Lung (tissue), 16 donors: ENCODE measurements around the gene CD63. TPM values are rescaled to one million over a fixed set of nuclear protein-coding genes. Genes with fewer than 3 reads are reported as not detected.

ENCODE experiments used
- ATAC-seq: fragments of 200-7000 bp; cut with Tn5 transposase; one replicate; pipeline ENCODE4 v1.9.1; 2020; ENCODE audit warnings: moderate number of reproducible peaks; ENCODE audit not compliant: insufficient read depth, low FRiP score
- DNase-seq, 3 donors: peaks; one replicate each; pipeline ENCODE4 v3.0.0-alpha.2; 2013 to 2017
- H3K27ac ChIP-seq, 2 donors: one replicate each; pipeline ENCODE4 v1.5.1; 2013; ENCODE audit warnings: mild to moderate bottlenecking in 2 of 2, moderate library complexity in 2 of 2, control low read depth in 1 of 2, inconsistent platforms in 1 of 2, low read depth in 1 of 2, low read length in 1 of 2
- H3K27me3 ChIP-seq, 3 donors: one replicate each; pipeline ENCODE4 v1.5.1; 2013; ENCODE audit warnings: low read length in 2 of 3; ENCODE audit not compliant: control insufficient read depth in 3 of 3, insufficient read depth in 3 of 3
- H3K36me3 ChIP-seq, 4 donors: one replicate each; pipeline ENCODE4 v1.5.1; 2013; ENCODE audit warnings: low read length in 4 of 4, mild to moderate bottlenecking in 1 of 4, moderate library complexity in 1 of 4; ENCODE audit not compliant: control insufficient read depth in 4 of 4, insufficient read depth in 4 of 4
- H3K4me1 ChIP-seq, 5 donors: one replicate each; pipeline ENCODE4 v1.5.1; 2013; ENCODE audit warnings: low read length in 5 of 5, mild to moderate bottlenecking in 2 of 5, moderate library complexity in 1 of 5; ENCODE audit not compliant: control insufficient read depth in 5 of 5, insufficient read depth in 5 of 5
- H3K4me3 ChIP-seq: one replicate; pipeline ENCODE4 v1.5.1; 2013; ENCODE audit warnings: mild to moderate bottlenecking, control low read depth, moderate library complexity
- H3K9ac ChIP-seq, 2 donors: one replicate each; pipeline ENCODE4 v1.5.1; 2013; ENCODE audit warnings: low read length in 2 of 2, control low read depth in 1 of 2; ENCODE audit not compliant: insufficient read depth in 1 of 2
- H3K9me3 ChIP-seq, 4 donors: one replicate each; pipeline ENCODE4 v1.5.1; 2013; ENCODE audit warnings: low read length in 3 of 4, mild to moderate bottlenecking in 1 of 4, moderate library complexity in 1 of 4; ENCODE audit not compliant: control insufficient read depth in 4 of 4, insufficient read depth in 3 of 4
- CTCF ChIP-seq: IDR thresholded peaks from 2 replicates; pipeline ENCODE4 v1.5.1; 2012; ENCODE audit warnings: mild to moderate bottlenecking; ENCODE audit errors: control extremely low read depth, extremely low read depth
- WGBS, 2 donors: extraction: QIAGEN DNeasy Blood & Tissue Kit; methylation state at CpG; one replicate each; pipeline ENCODE4 v1.1.7; 2013; 5-methylcytosine and 5-hydroxymethylcytosine counted together
- long read RNA-seq, 5 donors: transcript quantifications; one replicate each; lab custom pipeline, GENCODE V29; 2026
- polyA plus RNA-seq, 2 donors: library from polyadenylated mRNA; stranded (reverse); fragments of 200-250 nt; gene quantifications; one replicate each; pipeline ENCODE4 v1.2.1, GENCODE V29; 2013
- total RNA-seq, 2 donors: library from RNA; depleted of rRNA in 1 of 2; stranded (reverse); fragments of >200 nt in 1 of 2; gene quantifications; one replicate each; pipeline ENCODE4 v1.2.1, GENCODE V29; 2014 to 2021
- donor health status: control.
- donor health status: control.
- donor health status: Bipolar disorder and iron deficiency.
- donor health status: healthy.
- donor health status: DM: yes; HTN: yes; CAD: no.

Gene CD63
- 1,000 to 10,000 TPM in 1 of 2 donors, 100 to 1,000 TPM in 1; 516 to 1,425 TPM for total RNA-seq
- polyA plus RNA-seq, result 1,000 to 10,000 TPM; 1,829 to 2,824 TPM
- long read RNA-seq, donor 1, transcript CD63-201 (8 exons, 1,070 nt), result major isoform, 236 of 388 reads
- long read RNA-seq, donor 1, transcript CD63-214 (7 exons, 949 nt), result minor isoform, 40 of 388 reads
- long read RNA-seq, donor 1, transcript CD63-216 (2 exons, 230 nt), result minor isoform, 32 of 388 reads
- long read RNA-seq, donor 1, transcript CD63-205 (3 exons, 499 nt), result minor isoform, 22 of 388 reads
- long read RNA-seq, donor 1, partial matches to known transcripts, result 36 of 388 reads
- long read RNA-seq, donor 1, other reads (novel, unspliced or antisense), result 0 of 388 reads
- long read RNA-seq, donor 2, transcript CD63-205 (3 exons, 499 nt), result minor isoform, 21 of 265 reads
- long read RNA-seq, donor 2, transcript CD63-214 (7 exons, 949 nt), result minor isoform, 27 of 265 reads
- long read RNA-seq, donor 2, transcript CD63-201 (8 exons, 1,070 nt), result major isoform, 122 of 265 reads
- long read RNA-seq, donor 2, transcript CD63-206 (5 exons, 648 nt), result minor isoform, 20 of 265 reads
- long read RNA-seq, donor 2, partial matches to known transcripts, result 60 of 265 reads
- long read RNA-seq, donor 2, other reads (novel, unspliced or antisense), result 0 of 265 reads
- long read RNA-seq, donor 3, transcript CD63-205 (3 exons, 499 nt), result minor isoform, 15 of 294 reads
- long read RNA-seq, donor 3, transcript CD63-201 (8 exons, 1,070 nt), result major isoform, 189 of 294 reads
- long read RNA-seq, donor 3, transcript CD63-214 (7 exons, 949 nt), result minor isoform, 26 of 294 reads
- long read RNA-seq, donor 3, transcript CD63-216 (2 exons, 230 nt), result minor isoform, 20 of 294 reads
- long read RNA-seq, donor 3, partial matches to known transcripts, result 33 of 294 reads
- long read RNA-seq, donor 3, other reads (novel, unspliced or antisense), result 0 of 294 reads
- long read RNA-seq, donor 4, transcript CD63-201 (8 exons, 1,070 nt), result major isoform, 103 of 278 reads
- long read RNA-seq, donor 4, transcript CD63-206 (5 exons, 648 nt), result minor isoform, 18 of 278 reads
- long read RNA-seq, donor 4, transcript CD63-216 (2 exons, 230 nt), result minor isoform, 22 of 278 reads
- long read RNA-seq, donor 4, transcript CD63-205 (3 exons, 499 nt), result minor isoform, 29 of 278 reads
- long read RNA-seq, donor 4, partial matches to known transcripts, result 87 of 278 reads
- long read RNA-seq, donor 4, other reads (novel, unspliced or antisense), result 0 of 278 reads
- long read RNA-seq, donor 5, transcript CD63-201 (8 exons, 1,070 nt), result major isoform, 289 of 501 reads
- long read RNA-seq, donor 5, transcript CD63-214 (7 exons, 949 nt), result minor isoform, 47 of 501 reads
- long read RNA-seq, donor 5, transcript CD63-216 (2 exons, 230 nt), result minor isoform, 42 of 501 reads
- long read RNA-seq, donor 5, transcript CD63-205 (3 exons, 499 nt), result minor isoform, 28 of 501 reads
- long read RNA-seq, donor 5, partial matches to known transcripts, result 57 of 501 reads
- long read RNA-seq, donor 5, other reads (novel, unspliced or antisense), result 0 of 501 reads

GRCh38 chr12:55728939-55729818 lies at the start of gene CD63:
TSS of gene CD63 (minus strand) at chr12:55729009. CDS start at chr12:55728341, 668 bp downstream.
- H3K4me1 ChIP-seq, result peaks cover 0 to 28% (median 10%) of the 10 kb centered on the region in 5 donors
- H3K9ac ChIP-seq, result peak within 1 kb of the TSS; percentile 61 to 69
- TF ChIP-seq CTCF, result no peak
- H3K4me3 ChIP-seq, result peak within 1 kb of the TSS; percentile 64
- H3K27ac ChIP-seq, result peak within 1 kb of the TSS; percentile 98
- ATAC-seq, result peak; percentile 79
- 0 to 1% methylated on average over 39 to 61 of the region's 61 CpGs for WGBS, 2 donors
- peak; percentile 93 to 95 (median 95) for DNase-seq
- H3K9me3 ChIP-seq, result no peaks in the 10 kb centered on the region
- H3K27me3 ChIP-seq, result no peaks in the 10 kb centered on the region
- H3K36me3 ChIP-seq, result peaks cover 5 to 24% (median 23%) of the 10 kb centered on the region in 4 donors

- 82 to 85% methylated on average over 3 of the region's 3 CpGs for WGBS, 2 donors
- peaks cover 6 to 26% (median 9%) of the 10 kb centered on the region in 4 donors for H3K36me3 ChIP-seq
- no peaks in the 10 kb centered on the region for H3K9me3 ChIP-seq
- DNase-seq (no peak), ATAC-seq (no peak)
- H3K27me3 ChIP-seq, result no peaks in the 10 kb centered on the region
- no peak overlapping the region for H3K4me3 ChIP-seq
- H3K4me1 ChIP-seq, result no peaks in the 10 kb centered on the region
- no peak overlapping the region for H3K9ac ChIP-seq
- H3K27ac ChIP-seq, result no peak overlapping the region
- TF ChIP-seq CTCF, result no peak
These were observed 49.0 kb upstream of the CD63 start for GRCh38 chr12:55777856-55778255.

GRCh38 chr12:55771736-55772135 lies 42.9 kb upstream of the CD63 start:
- ATAC-seq, result no peak
- TF ChIP-seq CTCF, result no peak
- Histone ChIP-seq H3K9me3 (no peaks in the 10 kb centered on the region), H3K4me1 (no peaks in the 10 kb centered on the region), H3K4me3 (no peak overlapping the region), H3K9ac (no peak overlapping the region), H3K27me3 (no peaks in the 10 kb centered on the region), H3K36me3 (peaks cover 3 to 13% (median 7%) of the 10 kb centered on the region in 4 donors), H3K27ac (no peak overlapping the region)
- DNase-seq, result no peak
- 81 to 89% methylated on average over 6 of the region's 6 CpGs for WGBS, 2 donors
